ENCODE results near the gene GPAT2. TPM values are rescaled to one million over a fixed set of nuclear protein-coding genes. Genes with fewer than 3 reads are reported as not detected.
A peak's percentile ranks its signal among the peaks of the same experiment; 100 is the strongest.
"Not testable (repeated sequence)": the region's sequence is repeated elsewhere in the genome, so short reads cannot be mapped to it uniquely, and the experiment has no call there.

Gene GPAT2
- total RNA-seq, 5 donors from 2014 or later (not counting 1 experiment from before 2014, with no cell fraction given), result 3.3 to 3.9 (median 3.8) TPM; not detected in 1

GRCh38 chr2:96016321-96016720 lies 18.4 kb downstream of the GPAT2 start:
- H3K27ac ChIP-seq (ENCODE audit: low read length); H3K4me1 Mint-ChIP-seq; H3K4me1 ChIP-seq (ENCODE audit: control insufficient read depth in 1 of 2, extremely low read depth in 1 of 2, insufficient read depth in 2 of 2, low read length in 2 of 2); H3K36me3 Mint-ChIP-seq; DNase-seq; H3K36me3 ChIP-seq (ENCODE audit: control insufficient read depth in 2 of 2, extremely low read depth in 1 of 2, insufficient read depth in 1 of 2, low read length in 1 of 2); CTCF ChIA-PET; H3K9me3 ChIP-seq; POLR2A ChIA-PET; H3K9me3 Mint-ChIP-seq; H3K4me3 ChIP-seq (ENCODE audit: control insufficient read depth in 1 of 2, extremely low read depth in 1 of 2, low read length in 1 of 2); H3K27me3 Mint-ChIP-seq; ATAC-seq (replicated peaks in 1 of 4); H3K4me3 Mint-ChIP-seq; H3K27me3 ChIP-seq (replicated peaks in 1 of 2; ENCODE audit: control insufficient read depth in 2 of 2, extremely low read depth in 1 of 2, insufficient read depth in 2 of 2, low read length in 1 of 2); H3K27ac Mint-ChIP-seq: not testable (repeated sequence)
- WGBS (ENCODE audit: insufficient coverage), result no CpG with 5 or more reads among the region's 4 CpGs

DNA sequence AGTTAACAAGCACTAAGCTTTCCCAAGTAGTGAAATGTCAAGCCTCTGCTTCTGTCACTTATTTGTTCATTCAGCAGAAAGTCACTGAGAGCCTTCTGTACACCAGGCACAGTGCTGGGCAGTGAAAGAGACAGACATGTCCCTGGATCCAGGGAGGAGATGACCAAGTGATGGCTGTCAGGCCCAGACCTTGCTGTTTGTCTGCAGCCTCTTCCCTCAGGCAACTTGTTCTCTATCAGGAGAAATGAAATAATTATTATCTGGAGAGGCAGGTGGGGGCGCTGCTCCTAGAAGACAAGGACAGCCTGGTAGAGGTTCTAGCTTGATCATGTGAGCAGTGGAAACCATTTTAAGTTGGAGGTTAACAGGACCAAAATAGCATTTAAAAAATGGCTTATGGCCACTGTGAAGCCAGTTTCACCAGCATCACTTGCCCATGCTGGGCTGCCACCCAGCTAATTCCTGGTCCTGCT lies 21.9 kb downstream of the GPAT2 start:
- WGBS (ENCODE audit: insufficient coverage), result 100% methylated on average over 1 of the region's 1 CpG
- H3K4me3 Mint-ChIP-seq; H3K27me3 Mint-ChIP-seq; DNase-seq; H3K36me3 Mint-ChIP-seq; H3K27ac Mint-ChIP-seq; ATAC-seq (replicated peaks in 1 of 4); H3K9me3 Mint-ChIP-seq; H3K27ac ChIP-seq (ENCODE audit: low read length); POLR2A ChIA-PET; H3K4me3 ChIP-seq (ENCODE audit: control insufficient read depth in 1 of 2, extremely low read depth in 1 of 2, low read length in 1 of 2); H3K27me3 ChIP-seq (replicated peaks in 1 of 2; ENCODE audit: control insufficient read depth in 2 of 2, extremely low read depth in 1 of 2, insufficient read depth in 2 of 2, low read length in 1 of 2); H3K9me3 ChIP-seq; H3K36me3 ChIP-seq (ENCODE audit: control insufficient read depth in 2 of 2, extremely low read depth in 1 of 2, insufficient read depth in 1 of 2, low read length in 1 of 2): not testable (repeated sequence)
- CTCF ChIA-PET, result interaction anchor here in 1 of 2 donors (0.6 kb wide), 1 partner anchor 194 kb away, joined by 7 read pairs; no protein-coding TSS in a partner anchor
- H3K4me1 ChIP-seq (ENCODE audit: control insufficient read depth in 1 of 2, extremely low read depth in 1 of 2, insufficient read depth in 2 of 2, low read length in 2 of 2), result peaks cover 0 to 12% of the 10 kb centered on the region in 2 experiments
- peaks cover 10 to 17% (median 16%) of the 10 kb centered on the region in 3 donors for H3K4me1 Mint-ChIP-seq

- H3K9me3 ChIP-seq; H3K27ac ChIP-seq (ENCODE audit: low read length); ATAC-seq (replicated peaks in 1 of 4); H3K36me3 Mint-ChIP-seq; H3K36me3 ChIP-seq (ENCODE audit: control insufficient read depth in 2 of 2, extremely low read depth in 1 of 2, insufficient read depth in 1 of 2, low read length in 1 of 2); DNase-seq; H3K4me3 ChIP-seq (ENCODE audit: control insufficient read depth in 1 of 2, extremely low read depth in 1 of 2, low read length in 1 of 2); H3K27me3 ChIP-seq (replicated peaks in 1 of 2; ENCODE audit: control insufficient read depth in 2 of 2, extremely low read depth in 1 of 2, insufficient read depth in 2 of 2, low read length in 1 of 2); H3K27me3 Mint-ChIP-seq; H3K9me3 Mint-ChIP-seq; H3K27ac Mint-ChIP-seq: not testable (repeated sequence)
- H3K4me1 Mint-ChIP-seq, result peaks cover 10 to 17% (median 16%) of the 10 kb centered on the region in 3 donors
- POLR2A ChIA-PET, result interaction anchor here in 1 of 2 donors (0.6 kb wide), 1 partner anchor 1101 kb away, joined by 4 read pairs; no protein-coding TSS in a partner anchor
- peak overlapping the region in 2 of 3 donors; percentile 4 to 21 for H3K4me3 Mint-ChIP-seq
- peaks cover 0 to 12% of the 10 kb centered on the region in 2 experiments for H3K4me1 ChIP-seq (ENCODE audit: control insufficient read depth in 1 of 2, extremely low read depth in 1 of 2, insufficient read depth in 2 of 2, low read length in 2 of 2)
- 74% methylated on average over 3 of the region's 8 CpGs for WGBS (ENCODE audit: insufficient coverage)
- CTCF ChIA-PET, result interaction anchor here in 1 of 2 donors (0.6 to 1.1 kb wide), 2 partner anchors 10 to 195 kb away, joined by 4 to 7 read pairs; no protein-coding TSS in a partner anchor
Measured at GRCh38 chr2:96012086-96012791, 22.5 kb downstream of the GPAT2 start.

GRCh38 chr2:96011129-96011455 lies 23.6 kb downstream of the GPAT2 start:
- H3K27ac Mint-ChIP-seq; H3K9me3 ChIP-seq; H3K36me3 Mint-ChIP-seq; H3K4me3 ChIP-seq (ENCODE audit: control insufficient read depth in 1 of 2, extremely low read depth in 1 of 2, low read length in 1 of 2); H3K36me3 ChIP-seq (ENCODE audit: control insufficient read depth in 2 of 2, extremely low read depth in 1 of 2, insufficient read depth in 1 of 2, low read length in 1 of 2); H3K27me3 ChIP-seq (replicated peaks in 1 of 2; ENCODE audit: control insufficient read depth in 2 of 2, extremely low read depth in 1 of 2, insufficient read depth in 2 of 2, low read length in 1 of 2); POLR2A ChIA-PET; H3K9me3 Mint-ChIP-seq; H3K27ac ChIP-seq (ENCODE audit: low read length); H3K27me3 Mint-ChIP-seq: not testable (repeated sequence)
- peaks cover 0 to 12% of the 10 kb centered on the region in 2 experiments for H3K4me1 ChIP-seq (ENCODE audit: control insufficient read depth in 1 of 2, extremely low read depth in 1 of 2, insufficient read depth in 2 of 2, low read length in 2 of 2)
- WGBS (ENCODE audit: insufficient coverage), result 0% methylated on average over 1 of the region's 4 CpGs
- CTCF ChIA-PET, result interaction anchor here in 1 of 2 donors (0.5 to 1.1 kb wide), 2 partner anchors 12 to 312 kb away, joined by 3 to 4 read pairs; no protein-coding TSS in a partner anchor
- DNase-seq (peak in 3 of 35 experiments; percentile 13 to 42 (median 16)), ATAC-seq (replicated peaks in 1 of 4) (peak in 1 of 4 experiments; percentile 3)
- peaks cover 10 to 17% (median 16%) of the 10 kb centered on the region in 3 donors for H3K4me1 Mint-ChIP-seq
- H3K4me3 Mint-ChIP-seq, result peak overlapping the region; percentile 53 to 58 (median 56)

- CTCF ChIA-PET, result interaction anchor here (0.5 to 1.7 kb wide), 2 partner anchors 18 to 312 kb away, joined by 3 to 8 read pairs; no protein-coding TSS in a partner anchor
- POLR2A ChIA-PET; H3K36me3 ChIP-seq (ENCODE audit: control insufficient read depth in 2 of 2, extremely low read depth in 1 of 2, insufficient read depth in 1 of 2, low read length in 1 of 2); H3K9me3 ChIP-seq; H3K9me3 Mint-ChIP-seq; H3K27me3 ChIP-seq (replicated peaks in 1 of 2; ENCODE audit: control insufficient read depth in 2 of 2, extremely low read depth in 1 of 2, insufficient read depth in 2 of 2, low read length in 1 of 2); H3K36me3 Mint-ChIP-seq: not testable (repeated sequence)
- Mint-ChIP-seq H3K4me3 (peak overlapping the region; percentile 76 to 83 (median 76)), H3K27ac (peak overlapping the region in 1 of 2 donors; percentile 58), H3K27me3 (peaks cover 4 to 13% of the 10 kb centered on the region in 2 donors), H3K4me1 (peaks cover 10 to 17% (median 16%) of the 10 kb centered on the region in 3 donors)
- H3K4me3 ChIP-seq (ENCODE audit: control insufficient read depth in 1 of 2, extremely low read depth in 1 of 2, low read length in 1 of 2), result peak overlapping the region in 1 of 2 donors; percentile 49
- DNase-seq (peak; percentile 92 to 100 (median 97)), ATAC-seq (replicated peaks in 1 of 4) (peak; percentile 100)
- peak overlapping the region; percentile 49 for H3K27ac ChIP-seq (ENCODE audit: low read length)
- 0% methylated on average over 20 of the region's 65 CpGs for WGBS (ENCODE audit: insufficient coverage)
- peaks cover 0 to 12% of the 10 kb centered on the region in 2 experiments for H3K4me1 ChIP-seq (ENCODE audit: control insufficient read depth in 1 of 2, extremely low read depth in 1 of 2, insufficient read depth in 2 of 2, low read length in 2 of 2)
Measured at GRCh38 chr2:96010320-96011128, 24.2 kb downstream of the GPAT2 start.

GRCh38 chr2:96009833-96010232 lies 24.9 kb downstream of the GPAT2 start:
- CTCF ChIA-PET, result interaction anchor here in 1 of 2 donors (1.7 kb wide), 1 partner anchor 17 kb away, joined by 8 read pairs; no protein-coding TSS in a partner anchor
- H3K36me3 ChIP-seq (ENCODE audit: control insufficient read depth in 2 of 2, extremely low read depth in 1 of 2, insufficient read depth in 1 of 2, low read length in 1 of 2); H3K36me3 Mint-ChIP-seq; H3K9me3 Mint-ChIP-seq; H3K9me3 ChIP-seq; H3K27me3 ChIP-seq (replicated peaks in 1 of 2; ENCODE audit: control insufficient read depth in 2 of 2, extremely low read depth in 1 of 2, insufficient read depth in 2 of 2, low read length in 1 of 2): not testable (repeated sequence)
- Histone ChIP-seq H3K4me3 (ENCODE audit: control insufficient read depth in 1 of 2, extremely low read depth in 1 of 2, low read length in 1 of 2) (peak overlapping the region in 1 of 2 donors; percentile 49), H3K4me1 (ENCODE audit: control insufficient read depth in 1 of 2, extremely low read depth in 1 of 2, insufficient read depth in 2 of 2, low read length in 2 of 2) (peaks cover 0 to 12% of the 10 kb centered on the region in 2 experiments), H3K27ac (ENCODE audit: low read length) (peak overlapping the region; percentile 49)
- Mint-ChIP-seq H3K4me1 (peaks cover 10 to 17% (median 16%) of the 10 kb centered on the region in 3 donors), H3K27me3 (peaks cover 8 to 17% of the 10 kb centered on the region in 2 donors), H3K4me3 (peak overlapping the region; percentile 76 to 83 (median 76)), H3K27ac (peak overlapping the region; percentile 49 to 58)
- peak in 3 of 4 experiments; percentile 2 to 9 (median 3) for ATAC-seq (replicated peaks in 1 of 4)
- WGBS (ENCODE audit: insufficient coverage), result no CpG with 5 or more reads among the region's 10 CpGs
- DNase-seq, result peak in 1 of 35 experiments; percentile 14
- POLR2A ChIA-PET, result interaction anchor here in 1 of 2 donors (1.0 kb wide), 1 partner anchor 189 kb away, joined by 3 read pairs; no protein-coding TSS in a partner anchor

Measured in T-cell (primary cell).